GM19043 (cell line): Measurements from ENCODE around the gene NME4.
"Not testable (repeated sequence)": the region's sequence is repeated elsewhere in the genome, so short reads cannot be mapped to it uniquely, and the experiment has no call there.

Source experiments
- ATAC-seq: cut with Tn5 transposase; IDR thresholded peaks from one replicate; pipeline ENCODE4 v1.9.1; 2021; ENCODE audit warnings: low read depth; ENCODE audit not compliant: unreplicated experiment

NME4 gene

GRCh38 chr16:375927-376816 lies 20.8 kb upstream of the NME4 start:
- no peak for ATAC-seq

GRCh38 chr16:376817-377418 lies 20.1 kb upstream of the NME4 start:
- ATAC-seq: no peak

DNA sequence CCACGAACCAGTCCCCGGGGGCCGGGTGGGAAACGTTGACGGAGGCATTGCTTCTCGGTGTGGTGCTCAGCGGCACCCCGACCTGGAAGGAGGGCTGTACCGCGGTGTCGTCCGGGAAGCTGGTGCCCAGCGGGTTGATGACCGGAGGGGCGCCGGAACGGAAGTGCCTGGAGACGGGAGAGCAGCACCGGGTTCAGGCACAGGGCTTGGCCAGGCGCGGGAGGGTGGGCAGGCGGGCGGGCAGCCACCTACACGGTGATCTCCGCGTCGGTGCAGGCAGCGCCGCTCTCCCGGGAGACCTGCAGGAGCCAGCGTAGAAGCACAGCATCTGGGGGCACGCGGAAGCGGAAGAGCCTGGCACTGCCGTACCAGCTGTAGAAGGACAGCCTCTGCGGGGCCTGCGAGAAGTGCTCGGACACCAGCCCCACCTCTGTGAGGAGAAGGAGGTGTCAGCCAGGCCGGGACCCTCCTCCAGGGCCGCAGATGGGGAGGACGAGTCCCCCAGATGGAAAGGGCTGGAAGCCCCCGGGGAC lies 19.5 kb upstream of the NME4 start:
- no peak for ATAC-seq

DNA sequence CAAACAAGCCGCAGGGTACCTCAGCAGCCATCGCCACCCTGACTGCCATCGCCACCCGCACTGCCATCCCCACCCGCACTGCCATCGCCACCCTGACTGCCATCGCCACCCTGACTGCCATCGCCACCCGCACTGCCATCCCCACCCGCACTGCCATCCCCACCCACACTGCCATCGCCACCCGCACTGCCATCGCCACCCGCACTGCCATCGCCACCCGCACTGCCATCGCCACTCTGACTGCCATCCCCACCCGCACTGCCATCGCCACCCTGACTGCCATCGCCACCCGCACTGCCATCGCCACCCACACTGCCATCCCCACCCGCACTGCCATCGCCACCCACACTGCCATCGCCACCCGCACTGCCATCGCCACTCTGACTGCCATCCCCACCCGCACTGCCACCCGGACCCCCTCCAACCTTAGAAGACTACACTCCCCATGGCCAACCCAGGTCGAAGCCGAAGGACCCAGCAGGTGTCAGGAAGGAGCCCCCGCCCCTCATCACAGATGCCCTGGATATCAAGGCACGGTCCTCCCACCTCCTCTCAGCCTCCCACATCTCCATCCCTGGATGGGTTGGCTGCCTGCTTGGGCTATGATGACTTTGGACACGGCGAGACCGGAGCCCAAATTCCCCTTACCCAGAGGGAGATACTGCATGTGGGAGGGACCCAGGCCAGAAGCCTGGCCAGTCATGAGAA lies 18.7 kb upstream of the NME4 start:
- ATAC-seq: not testable (repeated sequence)

DNA sequence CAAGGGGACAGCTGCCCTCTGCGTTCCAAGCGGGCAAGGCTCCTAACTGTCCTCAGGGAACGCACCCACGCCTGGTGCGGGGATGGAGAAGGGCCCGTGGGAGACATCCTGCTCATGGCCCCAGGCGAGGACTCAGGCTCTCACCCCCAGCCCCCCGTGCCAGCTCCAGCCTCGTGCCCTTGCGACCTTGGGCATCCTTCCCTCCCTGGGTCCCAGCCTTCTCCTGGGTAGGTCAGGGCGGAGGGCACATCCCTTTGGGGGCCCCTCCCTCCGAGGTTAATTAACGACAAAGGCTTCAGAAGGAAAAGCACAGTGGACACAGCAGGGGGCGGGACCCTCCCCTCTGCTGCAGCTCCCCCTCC lies 18.2 kb upstream of the NME4 start:
- ATAC-seq: no peak

DNA sequence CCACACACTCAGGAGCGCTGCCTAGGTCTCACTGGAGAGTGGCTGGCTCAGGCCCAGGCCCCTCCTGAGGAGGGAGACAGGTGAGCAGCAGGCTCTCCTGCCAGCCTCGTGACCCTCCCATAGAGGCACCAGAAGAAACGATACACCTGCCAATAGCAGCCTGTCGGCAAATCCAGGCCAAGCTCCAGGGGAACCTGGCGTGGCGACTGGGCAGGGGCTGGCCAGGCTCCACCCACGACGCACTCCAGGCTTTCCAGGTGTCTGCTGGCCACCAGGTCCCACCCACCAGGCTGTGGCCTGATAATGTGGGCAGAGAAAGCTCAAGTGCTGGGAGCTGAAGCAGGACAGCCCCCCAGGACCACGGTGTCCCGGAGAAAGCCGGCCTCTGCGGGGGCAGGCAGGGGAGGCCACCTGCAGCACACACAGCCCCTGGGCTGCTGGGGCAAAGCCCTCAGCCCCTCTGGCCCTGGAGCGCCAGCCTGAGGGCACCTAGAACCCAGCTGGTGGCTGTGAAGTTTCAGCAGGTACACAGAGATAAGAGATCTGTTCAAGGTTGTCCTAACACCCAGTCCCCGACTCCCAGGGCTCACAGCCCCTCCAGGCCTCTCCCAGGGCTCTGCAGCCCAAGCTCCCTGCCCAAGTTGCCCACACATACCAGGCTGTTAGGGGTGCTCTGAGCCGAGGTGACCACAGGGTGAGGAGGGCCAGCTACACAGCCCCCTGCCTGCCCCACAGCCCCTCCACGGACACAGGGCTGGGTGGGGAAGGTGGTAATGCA lies 17.6 kb upstream of the NME4 start:
- ATAC-seq: no peak

GRCh38 chr16:379961-380761 lies 16.8 kb upstream of the NME4 start:
- no peak for ATAC-seq

DNA sequence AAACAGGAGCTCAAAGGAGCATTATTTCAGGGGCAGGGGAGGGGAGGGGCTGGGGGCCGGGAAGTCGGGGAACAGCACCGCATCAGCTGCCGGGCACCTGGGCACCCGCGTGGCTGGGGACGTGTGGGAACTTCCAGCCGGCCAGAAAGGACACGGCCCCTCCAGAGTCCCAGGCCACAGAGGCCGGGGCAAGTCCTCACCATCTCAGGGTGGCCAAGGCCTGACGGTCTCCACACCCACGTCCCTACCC lies 16.3 kb upstream of the NME4 start:
- ATAC-seq: no peak

GRCh38 chr16:381012-381788 lies 15.8 kb upstream of the NME4 start:
- ATAC-seq: no peak

DNA sequence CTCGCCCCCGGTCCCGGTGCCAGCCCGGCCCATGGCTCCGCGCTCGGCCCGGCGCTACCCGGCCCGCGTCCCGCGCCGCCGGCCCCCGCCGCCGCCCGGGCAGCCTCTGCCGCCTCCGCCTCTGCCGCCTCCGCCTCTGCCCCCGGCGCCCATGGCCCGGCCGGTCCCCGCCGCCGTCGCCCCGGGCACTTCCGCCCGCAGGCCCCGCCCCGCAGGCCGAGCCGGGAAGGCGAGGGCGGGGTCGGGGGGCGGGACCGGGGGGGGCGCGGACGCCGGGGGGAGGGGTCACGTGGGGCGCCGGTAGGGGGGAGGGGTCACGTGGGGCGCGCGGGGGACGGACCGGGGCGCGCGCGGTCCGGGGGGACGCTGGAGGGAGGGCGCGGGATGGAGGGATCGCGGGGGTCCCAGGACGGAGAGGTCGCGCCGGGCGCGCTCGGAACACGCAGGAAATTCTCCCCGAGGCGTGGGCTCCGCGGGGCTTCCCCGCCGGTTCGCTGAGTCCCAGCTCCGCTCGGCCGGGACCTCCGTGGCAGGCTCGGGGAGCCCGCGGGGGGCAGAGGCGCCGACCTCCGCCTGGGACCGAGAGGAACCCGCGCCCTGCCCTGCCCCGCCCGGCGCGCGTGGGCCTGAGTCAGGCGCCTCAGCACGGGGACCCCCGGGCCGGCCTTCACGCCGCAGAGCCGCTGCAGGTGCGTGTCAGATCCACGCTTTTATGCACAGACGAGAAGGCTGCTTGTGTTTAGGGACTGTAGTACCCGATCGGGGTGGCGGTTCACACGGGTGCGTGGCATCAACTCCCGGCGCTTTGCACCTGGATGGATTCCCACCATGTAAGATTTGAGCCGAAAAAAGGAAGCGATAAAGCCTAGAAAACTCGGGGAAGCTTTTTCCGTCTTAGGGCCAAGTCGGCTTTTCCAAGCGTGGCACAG lies 14.9 kb upstream of the NME4 start, which contains the start of gene PGAP6:
Gene PGAP6, minus strand, starts transcription at position 190 of the 929 bp plus-strand sequence. Its CDS starts 157 bp downstream, at position 33.
- ATAC-seq: no peak

DNA sequence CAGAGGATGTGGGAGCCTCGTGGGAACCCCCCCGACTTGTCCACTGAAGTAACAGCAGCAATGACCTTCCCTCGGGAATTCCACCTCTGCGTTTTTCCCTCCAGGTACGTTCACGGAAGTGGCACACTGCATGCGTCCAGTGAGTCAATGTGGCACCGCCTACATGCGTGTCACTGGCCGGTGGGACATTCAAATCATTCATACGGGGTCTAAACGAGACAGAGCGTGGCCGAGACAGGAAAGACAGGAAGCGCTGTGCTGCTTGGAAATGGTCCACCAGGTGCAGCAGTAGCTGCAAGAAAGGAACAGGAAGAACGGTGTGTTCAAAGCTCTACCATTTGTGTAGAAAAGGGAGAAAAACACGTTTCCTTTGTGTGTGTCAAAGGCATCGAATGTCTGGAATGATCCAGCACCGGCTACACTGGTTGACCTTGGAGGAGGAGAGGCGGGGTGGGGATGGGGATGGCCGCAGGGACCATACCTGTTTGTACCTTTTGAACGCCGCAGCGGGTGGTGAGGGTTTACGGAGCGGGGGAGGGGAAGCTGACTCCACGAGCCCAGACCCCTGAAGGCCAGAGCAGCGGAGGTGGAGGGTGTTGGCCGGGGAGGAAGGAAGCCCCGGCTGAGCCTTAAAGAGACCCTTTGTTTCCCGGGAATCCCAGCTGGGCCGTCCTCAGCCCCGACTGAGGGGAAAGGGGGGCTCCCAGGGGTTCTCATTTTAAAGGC lies 13.5 kb upstream of the NME4 start:
- ATAC-seq: no peak

DNA sequence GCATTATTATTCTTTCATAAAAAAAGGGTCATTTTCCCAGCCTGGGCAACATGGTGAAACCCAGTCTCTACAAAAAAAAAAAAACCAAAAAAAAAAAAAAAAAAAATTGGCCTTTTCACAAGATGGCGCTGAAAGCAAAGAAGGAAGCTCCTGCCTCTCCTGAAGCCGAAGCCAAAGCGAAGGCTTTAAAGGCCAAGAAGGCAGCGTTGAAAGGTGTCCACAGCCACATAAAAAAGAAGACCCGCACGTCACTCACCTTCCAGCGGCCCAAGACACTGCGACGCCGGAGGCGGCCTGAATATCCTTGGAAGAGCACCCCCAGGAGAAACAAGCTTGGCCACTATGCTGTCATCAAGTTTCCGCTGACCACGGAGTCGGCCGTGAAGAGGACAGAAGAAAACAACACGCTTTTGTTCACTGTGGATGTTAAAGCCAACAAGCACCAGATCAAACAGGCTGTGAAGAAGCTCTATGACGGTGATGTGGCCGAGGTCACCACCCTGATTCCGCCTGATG lies 10.3 kb upstream of the NME4 start:
- ATAC-seq: no peak

- not testable (repeated sequence) for ATAC-seq
Measured at GRCh38 chr16:387761-388666, 9.0 kb upstream of the NME4 start.

DNA sequence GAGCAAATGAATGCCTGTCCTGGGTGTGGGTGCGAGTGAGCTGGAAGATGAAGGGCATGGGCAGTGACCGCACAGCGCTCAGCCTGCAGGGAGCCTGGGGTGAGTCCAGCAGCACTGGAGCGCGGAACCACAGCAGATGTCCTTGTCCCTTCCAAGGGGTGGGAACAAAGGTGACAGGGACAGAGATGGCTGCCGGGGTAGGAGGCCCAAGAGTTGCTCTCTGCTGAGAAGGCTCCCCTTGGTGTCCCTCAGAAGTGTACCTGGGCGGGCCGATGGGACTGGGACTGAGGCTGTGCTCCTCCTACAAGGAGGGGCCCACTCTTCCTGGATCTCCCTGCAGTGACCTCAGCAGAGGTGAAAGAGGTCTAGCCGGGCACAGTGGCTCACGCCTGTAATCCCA lies 7.6 kb upstream of the NME4 start:
- ATAC-seq: no peak

DNA sequence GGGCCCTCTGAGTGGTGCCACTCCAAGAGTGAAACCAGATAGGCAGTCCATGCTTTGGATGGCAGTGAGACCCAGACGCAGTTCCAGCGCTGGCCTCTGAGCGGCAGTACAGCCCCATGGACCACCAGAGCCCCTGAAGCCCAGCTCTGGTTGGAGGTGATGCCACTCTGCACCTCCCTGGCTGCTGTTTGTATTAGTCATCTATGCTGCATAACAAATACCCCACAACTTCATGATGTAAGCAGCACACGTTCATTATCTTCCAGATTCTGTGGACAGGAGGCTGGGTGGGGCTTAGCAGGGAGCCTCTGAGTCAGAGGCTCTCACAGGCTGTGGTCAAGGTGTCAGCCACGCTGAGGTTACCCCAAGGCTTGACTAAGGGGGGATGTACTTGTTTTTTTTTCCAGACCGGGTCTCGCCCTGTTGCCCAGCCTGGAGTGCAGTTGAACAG lies 5.1 kb upstream of the NME4 start:
- no peak for ATAC-seq

DNA sequence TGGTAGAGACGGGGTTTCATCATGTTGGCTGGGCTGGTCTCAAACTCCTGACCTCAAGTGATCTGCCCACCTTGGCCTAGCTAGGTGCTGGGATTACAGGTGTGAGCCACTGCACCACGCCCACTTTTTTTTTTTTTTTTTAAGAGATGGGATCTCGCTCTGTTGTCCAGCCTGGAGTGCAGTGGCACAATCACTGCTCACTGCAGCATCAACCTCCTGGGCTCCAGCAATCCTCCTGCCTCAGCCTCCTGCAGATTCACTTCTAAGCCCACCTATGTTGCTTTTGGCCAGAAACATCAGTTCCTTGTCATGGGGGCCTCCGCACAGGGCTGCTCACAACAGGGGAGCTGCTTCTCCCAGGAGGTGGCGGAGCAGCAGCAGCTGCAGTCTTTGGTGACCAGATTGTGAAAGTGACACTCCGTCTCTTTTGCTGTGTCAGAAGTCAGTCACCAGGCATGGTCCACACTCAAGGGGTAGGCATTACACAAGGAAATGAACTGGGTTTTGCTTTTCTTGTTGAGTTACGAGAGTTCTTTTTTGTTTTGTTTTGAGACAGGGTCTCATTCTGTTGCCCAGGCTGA lies 4.5 kb upstream of the NME4 start:
- ATAC-seq: no peak
